ENCODE data around the gene ADCY3. TPM values are rescaled to one million over a fixed set of nuclear protein-coding genes. Genes with fewer than 3 reads are reported as not detected.

The ADCY3 gene
- total and polyA plus RNA-seq, 9 of the 15 experiments (the other 6 are each of a cell fraction or from before 2014, with no cell fraction given), result 1.5 to 54.8 (median 26.3) TPM

GRCh38 chr2:24919506-24920097, 435 bp downstream of the ADCY3 start:
- POLR2A ChIA-PET, result interaction anchor here (0.7 to 1.7 kb wide), 2 partner anchors 18 to 203 kb away, joined by 3 to 6 read pairs; no protein-coding TSS in a partner anchor
- Histone ChIP-seq H2AFZ (ENCODE audit: low read depth, low read length) (peak overlapping the region; percentile 66), H3K4me2 (ENCODE audit: insufficient read depth, low read length) (peak overlapping the region; percentile 77), H3K27me3 (ENCODE audit: control insufficient read depth in 2 of 2, insufficient read depth in 2 of 2, low read length in 2 of 2) (no peaks in the 10 kb centered on the region), H3K36me3 (ENCODE audit: control insufficient read depth, insufficient read depth, low read length) (peaks cover 36% of the 10 kb centered on the region; the same call in 2 of the 3 replicates), H3K4me3 (peak overlapping the region; percentile 68), H3K9me3 (replicated peaks; ENCODE audit: control insufficient read depth, insufficient read depth, low read depth, low read length) (no peaks in the 10 kb centered on the region), H4K20me1 (replicated peaks; ENCODE audit: control insufficient read depth, insufficient read depth, low read length) (peaks cover 14% of the 10 kb centered on the region), H3K9ac (ENCODE audit: insufficient read depth in 1 of 2, low read depth in 2 of 2, low read length in 2 of 2) (peak overlapping the region; percentile 59 to 92), H3K27ac (ENCODE audit: extremely low read depth, low read depth, low read length) (peak overlapping the region; percentile 66), H3K9me1 (ENCODE audit: control insufficient read depth, insufficient read depth, low read length) (peaks cover 12% of the 10 kb centered on the region), H3K4me1 (replicated peaks in 1 of 2; ENCODE audit: control insufficient read depth in 2 of 2, insufficient read depth in 2 of 2, low read length in 2 of 2) (peaks cover 29 to 50% of the 10 kb centered on the region in 2 experiments; a peak in 4 of 5 replicates), H3K79me2 (ENCODE audit: control insufficient read depth, insufficient read depth, low read length) (peaks cover 33% of the 10 kb centered on the region)
- CTCF ChIA-PET (ENCODE audit: low intra/inter-chr PET ratio), result no interaction called here
- no peak for FAIRE-seq
- BruUV-seq (replicated peaks), result no TSS peak
- peak in 1 of 4 experiments; percentile 31 for DNase-seq (ENCODE audit: extremely low read depth in 1 of 4, low spot score in 3 of 4)
- in situ Hi-C loops (cut with MboI), result no loop called here
- intact Hi-C loops (cut with micrococcal nuclease), result loop anchor here (2.0 to 5.0 kb wide), 2 partner anchors 53 to 65 kb away; partner anchors contain the start of gene DNAJC27
- 0% methylated on average over 10 of the region's 76 CpGs for WGBS (ENCODE audit: insufficient coverage, low coverage, missing lambda C conversion rate)
- ATAC-seq, result peak; percentile 42
- TF ChIP-seq TAF7 (tag; IDR thresholded peaks at IDR 0.05) (no peak), MTA3 (IDR thresholded peaks at IDR 0.05; ENCODE audit: borderline replicate concordance) (0 out of 2 replicates have a peak, but pooled peaks have one; percentile 14), SIN3B (IDR thresholded peaks at IDR 0.05; ENCODE audit: low read depth) (no peak), SMAD4 (CRISPR knock-in tag; conservative IDR thresholded peaks at IDR 0.05) (0 out of 2 replicates have a peak, but pooled peaks have one; percentile 29), ZNF324 (CRISPR knock-in tag; IDR thresholded peaks at IDR 0.05) (no peak), ZNF311 (CRISPR knock-in tag; IDR thresholded peaks at IDR 0.05) (no peak), CTBP1 (IDR thresholded peaks at IDR 0.05; ENCODE audit: borderline replicate concordance) (peak; percentile 68; the same call in 1 of the 2 replicates), NONO (IDR thresholded peaks at IDR 0.05; ENCODE audit: low read depth in 2 of 2, low read length in 1 of 2) (peak in 1 of 2 experiments; percentile 59; a peak in 2 of 4 replicates), MYC (IDR thresholded peaks at IDR 0.05; ENCODE audit: low read depth, low read length) (peak; percentile 38; the same call in 1 of the 2 replicates), MYC (CRISPR knock-in tag; IDR thresholded peaks at IDR 0.05; ENCODE audit: borderline replicate concordance, low read depth) (no peak), FOXP1 (CRISPR knock-in tag; IDR thresholded peaks at IDR 0.05) (peak; percentile 74; the same call in 1 of the 2 replicates), HDAC1 (IDR thresholded peaks at IDR 0.05) (0 out of 4 replicates have a peak, but pooled peaks of 1 of the 2 experiments have one; percentile 3), TARDBP (IDR thresholded peaks at IDR 0.05) (0 out of 2 replicates have a peak, but pooled peaks have one; percentile 10), POLR2H (tag; IDR thresholded peaks at IDR 0.05; ENCODE audit: low read depth) (no peak), KDM5B (IDR thresholded peaks at IDR 0.05; ENCODE audit: insufficient replicate concordance, low read depth, low read length) (peak; percentile 34), C11orf30 (IDR thresholded peaks at IDR 0.05; ENCODE audit: low read depth) (no peak), BHLHE40 (IDR thresholded peaks at IDR 0.05; ENCODE audit: low read length) (no peak), CREB3L1 (IDR thresholded peaks at IDR 0.05; ENCODE audit: borderline replicate concordance, low read depth) (peak; percentile 54; the same call in 1 of the 2 replicates), ETV1 (tag; conservative IDR thresholded peaks at IDR 0.05; ENCODE audit: low read depth) (0 out of 2 replicates have a peak, but pooled peaks have one; percentile 35), RB1 (IDR thresholded peaks at IDR 0.05; ENCODE audit: low read depth) (peak; percentile 48), TEAD1 (CRISPR knock-in tag; IDR thresholded peaks at IDR 0.05) (0 out of 4 replicates have a peak, but pooled peaks of 1 of the 2 experiments have one; percentile 16), SAFB (IDR thresholded peaks at IDR 0.05; ENCODE audit: borderline replicate concordance, low read depth, low read length) (peak; percentile 13), MEIS2 (IDR thresholded peaks at IDR 0.05; ENCODE audit: partially characterized antibody) (peak; percentile 34)
